GM19023 (cell line): ENCODE results near the gene PDLIM5.
"Not testable (repeated sequence)": the region's sequence is repeated elsewhere in the genome, so short reads cannot be mapped to it uniquely, and the experiment has no call there.

Experiments
- ATAC-seq: cut with Tn5 transposase; IDR thresholded peaks from one replicate; pipeline ENCODE4 v1.9.1; 2021; ENCODE audit warnings: mild to moderate bottlenecking, moderate library complexity; ENCODE audit not compliant: unreplicated experiment

PDLIM5 gene

DNA sequence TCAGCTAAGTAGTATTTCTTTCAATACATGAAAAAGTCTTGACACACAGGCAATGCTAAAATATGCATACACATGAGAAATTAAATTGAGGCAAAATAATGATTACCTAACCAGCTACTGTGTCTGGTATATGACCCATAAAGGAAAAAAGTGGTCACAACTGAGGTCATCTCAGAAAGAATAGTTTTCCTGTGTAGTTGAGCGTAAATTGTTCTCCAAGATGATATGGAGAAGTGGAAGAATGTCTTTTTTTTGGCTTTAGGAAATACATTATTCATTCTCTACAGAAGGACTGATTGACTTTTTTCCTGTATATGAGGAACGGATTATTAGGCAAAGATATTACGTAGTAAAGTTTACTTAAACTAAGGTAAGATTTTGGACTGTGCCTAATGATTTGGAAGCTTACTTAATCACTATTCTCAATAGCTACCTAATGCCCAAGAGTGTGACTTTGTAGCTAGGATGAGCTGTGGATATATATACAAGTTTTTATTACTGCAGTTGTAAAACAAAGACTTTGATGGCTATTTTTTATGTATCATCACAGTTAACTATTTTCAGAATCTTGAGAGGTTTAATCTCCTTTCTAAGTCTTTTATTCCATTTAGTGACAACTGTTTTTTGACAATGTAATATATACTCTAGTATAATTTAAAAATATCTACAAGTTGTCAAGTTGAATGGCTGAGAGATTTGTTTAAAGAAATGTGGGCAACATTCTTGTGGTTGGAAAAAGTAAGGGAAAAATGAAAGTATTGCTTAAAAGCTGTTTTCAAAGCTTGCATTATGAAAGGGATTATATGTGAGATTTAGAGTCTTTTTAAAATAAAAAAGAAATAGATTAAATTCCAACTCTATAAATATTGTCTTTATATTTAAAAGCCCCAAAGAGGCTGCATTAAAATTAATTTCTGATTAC lies 100.2 kb downstream of the PDLIM5 start:
- no peak for ATAC-seq

DNA sequence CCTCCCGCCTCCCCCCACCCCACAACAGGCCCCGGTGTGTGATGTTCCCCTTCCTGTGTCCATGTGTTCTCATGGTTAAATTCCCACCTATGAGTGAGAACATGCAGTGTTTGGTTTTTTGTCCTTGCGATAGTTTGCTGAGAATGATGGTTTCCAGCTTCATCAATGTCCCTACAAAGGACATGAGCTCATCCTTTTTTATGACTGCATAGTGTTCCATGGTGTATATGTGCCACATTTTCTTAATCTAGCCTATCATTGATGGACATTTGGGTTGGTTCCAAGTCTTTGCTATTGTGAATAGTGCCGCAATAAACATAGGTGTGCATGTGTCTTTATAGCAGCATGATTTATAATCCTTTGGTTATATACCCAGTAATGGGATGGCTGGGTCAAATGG lies 104.3 kb downstream of the PDLIM5 start:
- not testable (repeated sequence) for ATAC-seq

DNA sequence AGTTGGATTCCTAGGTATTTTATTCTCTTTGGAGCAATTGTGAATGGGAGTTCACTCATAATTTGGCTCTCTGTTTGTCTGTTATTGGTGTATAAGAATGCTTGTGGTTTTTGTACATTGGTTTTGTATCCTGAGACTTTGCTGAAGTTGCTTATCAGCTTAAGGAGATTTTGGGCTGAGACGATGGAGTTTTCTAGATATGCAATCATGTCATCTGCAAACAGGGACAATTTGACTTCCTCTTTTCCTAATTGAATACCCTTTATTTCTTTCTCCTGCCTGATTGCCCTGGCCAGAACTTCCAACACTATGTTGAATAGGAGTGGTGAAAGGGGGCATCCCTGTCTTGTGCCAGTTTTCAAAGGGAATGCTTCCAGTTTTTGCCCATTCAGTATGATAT lies 105.9 kb downstream of the PDLIM5 start:
- not testable (repeated sequence) for ATAC-seq

DNA sequence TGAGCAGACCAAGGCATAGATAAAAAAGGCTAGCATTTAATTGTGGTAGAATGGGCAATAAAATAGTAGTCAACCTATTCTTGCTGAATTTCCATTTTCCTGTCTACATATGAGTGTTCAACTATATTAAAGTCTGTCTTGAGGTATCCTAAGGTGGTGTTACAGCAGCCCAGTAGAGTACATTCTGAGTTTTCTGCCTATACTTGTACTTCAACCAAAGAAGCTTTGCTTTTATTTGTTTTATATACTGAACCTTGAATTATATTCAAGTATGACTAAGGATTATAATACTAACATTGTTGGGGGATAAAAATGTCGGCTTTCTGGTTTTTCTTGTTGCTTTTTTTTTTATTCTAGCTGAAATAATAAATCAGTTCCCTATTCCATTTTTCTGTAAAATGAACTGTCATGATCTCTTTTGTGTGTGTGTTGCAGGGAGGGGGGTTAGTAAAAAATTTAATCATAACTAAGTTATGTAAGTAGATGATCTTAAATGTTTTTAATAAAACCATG lies 106.7 kb downstream of the PDLIM5 start:
- no peak for ATAC-seq

DNA sequence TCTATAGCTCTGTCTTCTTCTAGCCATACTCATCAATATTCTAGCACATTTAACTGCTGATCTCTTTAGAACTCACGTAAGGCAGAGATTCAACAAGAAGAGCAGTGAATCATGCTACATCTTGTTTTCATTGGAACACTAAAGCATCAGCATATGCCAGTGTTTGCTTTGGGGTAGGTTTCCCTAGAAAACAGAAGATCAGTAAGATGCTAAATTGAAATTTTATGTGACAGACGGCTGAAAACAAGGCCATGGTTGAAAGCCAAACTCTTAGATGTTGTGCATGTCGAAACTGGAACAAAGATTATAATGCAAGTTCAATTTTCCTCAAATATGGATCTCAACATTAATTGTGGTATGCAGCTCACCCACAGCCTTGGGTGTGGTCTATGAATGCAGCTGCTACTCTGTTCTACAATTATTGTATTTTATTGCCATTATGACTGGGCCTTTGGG lies 107.6 kb downstream of the PDLIM5 start:
- ATAC-seq: no peak

DNA sequence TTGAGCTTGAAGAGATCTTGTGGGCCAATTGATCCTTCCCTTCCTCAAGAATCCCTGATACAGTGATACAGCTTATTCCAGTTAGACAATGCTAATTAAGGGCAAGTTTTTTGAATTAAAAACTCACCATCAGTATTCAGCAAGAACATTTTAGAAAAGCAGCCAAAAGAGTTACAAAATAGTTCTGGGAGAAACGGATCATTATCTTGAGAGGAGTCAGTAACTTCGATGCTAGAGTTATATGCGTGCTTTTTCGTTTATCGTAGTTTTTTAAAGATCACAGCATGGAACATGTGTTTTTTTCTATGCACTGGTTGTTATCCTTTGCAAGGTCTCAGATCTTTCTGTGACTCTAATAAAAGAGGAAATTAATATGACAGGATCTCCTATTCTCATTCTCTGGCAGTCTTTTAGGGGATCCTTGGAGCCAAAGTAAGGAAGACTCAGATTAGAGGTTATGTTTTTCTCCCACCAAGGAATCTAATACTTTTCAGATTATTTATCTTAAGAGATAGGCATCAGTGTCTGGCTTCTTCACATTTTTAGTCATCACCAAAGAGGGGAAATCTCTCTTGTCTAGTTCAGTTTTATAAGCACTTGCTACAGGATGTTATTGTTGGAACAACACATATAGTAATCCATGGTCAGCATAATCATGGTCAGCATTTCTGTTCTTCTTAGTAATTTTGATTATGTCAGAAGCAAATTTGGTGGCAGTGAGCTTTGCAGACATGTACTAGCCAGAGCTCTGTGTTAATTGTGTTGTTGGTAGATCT lies 109.7 kb downstream of the PDLIM5 start:
- ATAC-seq: no peak

DNA sequence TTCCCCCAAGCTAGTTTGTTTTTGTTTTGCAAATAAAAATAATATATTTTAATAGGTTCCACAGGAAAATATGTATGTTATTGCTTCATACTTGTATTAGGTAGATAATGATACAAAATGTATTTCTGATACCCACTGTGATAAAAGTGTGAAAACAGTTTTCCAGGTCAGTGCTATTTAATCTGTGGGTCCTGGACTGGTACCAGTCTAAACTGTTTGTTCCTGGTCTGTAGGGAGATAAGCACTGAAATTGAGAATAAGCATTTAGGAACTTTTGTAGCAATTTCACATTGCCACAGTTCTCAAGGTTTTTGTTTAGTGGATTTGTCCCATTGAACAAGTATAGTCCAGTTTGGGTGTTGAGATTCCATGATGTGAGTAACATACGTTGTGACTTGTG lies 110.5 kb downstream of the PDLIM5 start:
- ATAC-seq: no peak

DNA sequence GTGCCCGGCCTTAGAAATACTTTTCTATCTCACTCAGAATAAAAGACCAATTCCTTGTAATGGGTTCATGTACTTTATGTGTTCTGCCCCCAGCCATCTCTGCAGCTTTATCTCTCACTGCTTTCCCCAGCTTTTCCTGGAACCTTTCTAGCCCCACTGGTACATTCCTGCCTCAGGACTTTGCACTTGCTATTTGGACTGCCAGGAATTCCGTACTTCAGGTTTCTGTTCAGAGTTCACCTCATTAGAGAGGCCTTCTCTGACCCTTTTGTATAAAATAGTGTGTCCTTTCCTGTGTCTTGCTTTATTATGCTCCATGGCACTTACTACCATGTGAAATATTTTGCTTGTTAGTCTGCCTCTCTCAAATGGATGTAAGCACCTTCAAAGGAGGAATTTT lies 112.5 kb downstream of the PDLIM5 start:
- no peak for ATAC-seq

DNA sequence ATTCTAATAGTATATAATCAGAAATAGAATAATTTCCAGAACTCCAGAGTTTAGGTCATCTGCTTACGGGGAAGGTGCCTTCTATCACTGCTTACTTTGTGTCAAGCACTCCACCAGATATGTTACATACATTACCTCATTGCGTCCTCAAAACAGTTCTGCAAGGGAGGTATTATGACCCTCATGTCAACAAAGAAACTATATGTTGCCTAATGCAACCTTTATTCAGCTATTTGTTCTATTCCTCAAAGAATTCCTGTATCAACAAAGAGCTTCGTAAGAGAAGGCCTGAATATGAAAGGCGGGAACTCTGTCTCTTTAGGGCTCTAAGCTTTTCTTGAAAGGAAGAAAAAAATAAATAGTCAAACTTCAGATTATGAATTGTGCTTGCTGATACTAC lies 114.7 kb downstream of the PDLIM5 start:
- no peak for ATAC-seq

DNA sequence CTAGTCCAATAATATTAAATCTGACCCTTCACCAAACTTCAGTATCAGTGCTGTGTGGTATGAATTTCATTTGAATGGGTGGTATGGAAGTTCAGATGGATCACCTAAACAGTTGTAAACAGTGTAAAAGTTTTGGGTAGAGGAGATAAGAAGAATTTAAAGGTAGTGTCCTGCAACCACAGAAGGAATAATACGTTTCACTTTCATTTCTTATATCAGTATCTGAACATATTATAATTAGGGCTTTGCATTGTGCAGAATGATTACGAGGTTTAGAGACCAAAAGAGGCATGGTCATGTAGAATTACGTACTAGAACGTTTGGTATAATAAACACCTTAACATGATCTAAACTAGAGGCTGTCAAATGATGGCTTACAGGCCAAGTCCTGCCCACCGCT lies 116.1 kb downstream of the PDLIM5 start:
- ATAC-seq: peak; percentile 57

DNA sequence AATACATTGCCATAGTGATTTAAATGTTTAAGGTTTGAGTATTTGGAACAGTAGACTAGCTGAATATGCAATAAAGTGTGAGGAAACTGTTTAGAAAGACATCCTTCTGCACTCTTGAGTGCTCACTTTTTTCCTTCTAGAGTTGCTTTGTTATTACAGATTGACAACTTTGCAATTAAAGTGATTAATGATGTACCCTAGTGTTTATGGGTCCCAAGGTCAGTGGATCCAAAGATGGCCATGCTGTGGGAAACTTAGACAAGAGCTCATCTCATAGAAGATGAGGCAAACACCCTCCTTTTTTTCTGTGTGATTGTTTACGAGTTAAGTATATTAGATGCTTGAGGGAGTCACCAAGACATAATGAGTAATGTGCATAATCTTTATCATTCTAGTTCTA lies 118.8 kb downstream of the PDLIM5 start:
- no peak for ATAC-seq

DNA sequence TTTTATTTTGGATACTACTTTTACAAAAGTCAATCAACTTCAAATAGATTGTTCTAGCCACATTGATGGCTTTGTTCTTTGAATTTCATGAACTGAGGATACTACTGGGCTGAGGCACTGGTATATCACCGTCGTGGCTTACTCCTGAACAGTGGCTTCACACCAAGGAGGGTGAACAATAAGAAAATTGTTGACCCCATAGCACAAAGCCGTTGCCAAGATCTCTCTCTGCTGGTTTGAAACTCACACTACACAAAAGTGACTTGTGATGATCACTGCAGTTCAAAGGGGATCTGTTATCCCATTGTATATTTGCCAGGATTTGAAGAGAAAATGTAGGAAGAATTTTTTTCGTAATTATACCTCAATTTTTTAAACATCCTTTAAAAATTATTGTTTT lies 119.6 kb downstream of the PDLIM5 start:
- no peak for ATAC-seq

DNA sequence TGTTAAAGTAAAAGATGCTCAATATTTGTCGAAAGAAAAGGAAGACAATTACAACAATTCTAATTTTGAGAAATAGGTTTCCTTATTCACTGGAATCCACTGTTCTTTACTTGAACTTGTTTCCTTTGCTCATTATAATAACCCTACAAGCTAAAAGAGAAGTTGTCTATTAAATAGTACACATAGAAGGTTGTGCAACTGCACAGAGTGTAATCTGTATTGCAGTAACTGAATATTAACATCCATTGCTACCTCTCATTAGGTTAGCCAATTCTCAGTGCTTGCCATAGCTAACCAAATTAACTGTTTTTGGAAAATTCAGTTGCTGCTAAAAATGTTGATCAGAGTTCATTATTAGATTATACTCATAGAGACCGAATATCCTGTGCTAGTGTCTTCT lies 120.0 kb downstream of the PDLIM5 start:
- no peak for ATAC-seq

DNA sequence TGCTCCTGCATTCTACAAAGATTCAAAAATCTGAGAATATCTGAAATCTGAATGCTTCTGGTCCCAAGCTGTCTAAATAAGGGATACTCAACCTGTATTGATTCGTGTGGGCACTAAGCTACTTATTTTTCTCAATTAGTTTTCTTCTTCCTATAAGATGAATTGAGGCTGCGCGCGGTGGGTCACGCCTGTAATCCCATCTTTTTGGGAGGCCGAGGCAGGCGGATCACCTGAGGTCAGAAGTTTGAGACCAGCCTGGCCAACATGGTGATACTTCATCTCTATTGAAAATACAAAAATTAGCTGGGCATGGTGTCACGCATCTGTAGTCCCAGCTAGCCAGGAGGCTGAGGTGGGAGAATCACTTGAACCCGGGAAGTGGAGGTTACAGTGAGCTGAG lies 122.3 kb downstream of the PDLIM5 start:
- ATAC-seq: no peak

DNA sequence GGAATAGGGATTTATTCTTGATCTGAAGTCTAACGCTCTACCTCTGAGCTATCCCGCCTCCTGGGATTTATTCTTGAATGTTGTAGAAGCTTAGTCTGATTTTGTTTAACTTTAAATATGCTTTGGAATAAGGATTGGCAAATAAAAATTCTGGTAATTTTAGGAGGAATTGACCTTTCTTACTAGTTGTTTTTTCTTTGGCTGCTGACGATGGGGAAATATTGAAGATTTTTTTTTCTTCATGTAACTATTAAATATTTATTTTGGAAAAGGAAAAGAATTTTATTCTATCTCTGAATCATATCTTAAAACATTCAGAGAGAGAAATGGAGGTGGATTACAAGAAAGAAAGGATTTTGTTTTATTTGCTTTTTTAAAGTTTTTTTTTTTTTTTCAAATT lies 122.9 kb downstream of the PDLIM5 start:
- no peak for ATAC-seq

DNA sequence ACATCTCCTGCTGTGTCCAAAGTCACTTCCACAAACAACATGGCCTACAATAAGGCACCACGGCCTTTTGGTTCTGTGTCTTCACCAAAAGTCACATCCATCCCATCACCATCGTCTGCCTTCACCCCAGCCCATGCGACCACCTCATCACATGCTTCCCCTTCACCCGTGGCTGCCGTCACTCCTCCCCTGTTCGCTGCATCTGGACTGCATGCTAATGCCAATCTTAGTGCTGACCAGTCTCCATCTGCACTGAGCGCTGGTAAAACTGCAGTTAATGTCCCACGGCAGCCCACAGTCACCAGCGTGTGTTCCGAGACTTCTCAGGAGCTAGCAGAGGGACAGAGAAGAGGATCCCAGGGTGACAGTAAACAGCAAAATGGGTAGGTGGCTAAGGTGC lies 123.9 kb downstream of the PDLIM5 start:
- no peak for ATAC-seq

DNA sequence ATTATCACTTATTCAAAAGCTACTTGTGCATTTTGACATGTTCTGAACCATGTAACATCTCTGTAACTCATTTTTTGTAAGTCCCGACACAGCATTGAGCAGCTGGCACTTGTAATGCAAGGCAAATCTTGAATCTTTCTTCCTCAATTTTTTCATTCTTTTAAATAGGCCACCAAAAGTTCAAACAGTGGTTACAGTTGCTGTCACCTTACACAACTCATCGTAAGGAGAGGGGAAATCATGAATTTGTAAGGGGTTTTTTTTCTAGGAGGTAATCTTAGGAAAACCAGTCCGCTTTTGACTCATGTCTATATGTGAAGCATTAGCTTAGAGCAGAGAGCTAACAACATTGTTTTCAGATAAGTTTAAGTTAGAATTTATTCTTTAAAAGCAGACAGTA lies 124.5 kb downstream of the PDLIM5 start:
- ATAC-seq: no peak

DNA sequence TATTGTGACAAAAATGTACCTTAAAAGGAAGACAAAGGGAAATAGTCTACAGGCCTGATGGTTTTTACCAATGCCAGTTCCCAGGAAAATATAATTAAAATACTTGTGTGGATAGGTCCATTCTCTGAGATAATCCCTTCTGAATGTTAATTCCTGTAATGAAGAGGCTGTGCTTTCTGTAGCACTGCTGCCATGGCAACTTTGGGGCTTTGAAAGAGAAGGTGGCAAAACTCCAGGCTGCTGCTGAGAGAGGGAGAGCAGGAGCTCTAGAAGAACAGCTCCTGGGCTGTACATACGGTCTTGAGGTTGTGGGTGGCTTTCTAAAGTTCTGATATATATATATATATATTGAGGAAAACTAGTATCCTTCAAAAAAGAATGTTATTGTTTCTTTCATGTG lies 125.4 kb downstream of the PDLIM5 start:
- no peak for ATAC-seq

DNA sequence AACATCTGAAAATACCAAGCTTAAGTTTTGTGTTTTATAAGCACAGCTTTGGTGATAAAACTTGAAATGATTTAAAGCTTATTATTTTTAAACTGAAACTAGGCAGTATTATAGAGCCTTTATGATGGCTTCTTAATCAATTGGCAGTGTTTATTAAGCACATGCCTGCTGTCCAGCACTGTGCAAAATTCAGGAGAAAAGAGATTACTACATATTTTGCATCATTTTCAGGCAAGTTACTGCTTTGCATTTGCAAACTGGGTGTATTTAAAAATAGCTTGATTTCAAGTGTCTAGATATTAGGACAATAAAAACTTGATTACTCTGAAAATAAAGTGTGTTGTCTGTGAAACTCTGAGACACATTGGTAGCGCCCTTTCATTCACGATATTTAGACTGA lies 126.5 kb downstream of the PDLIM5 start:
- no peak for ATAC-seq

DNA sequence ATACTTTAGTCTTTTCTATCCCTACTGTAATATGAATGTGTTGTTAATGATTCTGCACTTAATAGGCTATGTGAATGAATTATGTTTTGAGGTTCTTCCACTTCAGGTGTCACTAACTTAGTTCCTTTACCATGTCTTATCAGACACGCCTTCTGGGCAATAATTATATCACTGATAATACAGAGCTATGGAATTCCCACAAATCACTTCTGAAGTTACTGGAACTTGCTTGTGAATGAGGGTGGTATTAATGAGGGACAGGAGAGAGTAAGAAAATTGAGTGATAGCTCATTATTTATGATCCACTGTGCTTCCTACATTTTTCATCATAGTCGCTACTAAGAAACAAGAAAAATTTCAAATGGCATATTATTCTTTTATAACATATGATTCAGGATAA lies 130.0 kb downstream of the PDLIM5 start:
- ATAC-seq: no peak

DNA sequence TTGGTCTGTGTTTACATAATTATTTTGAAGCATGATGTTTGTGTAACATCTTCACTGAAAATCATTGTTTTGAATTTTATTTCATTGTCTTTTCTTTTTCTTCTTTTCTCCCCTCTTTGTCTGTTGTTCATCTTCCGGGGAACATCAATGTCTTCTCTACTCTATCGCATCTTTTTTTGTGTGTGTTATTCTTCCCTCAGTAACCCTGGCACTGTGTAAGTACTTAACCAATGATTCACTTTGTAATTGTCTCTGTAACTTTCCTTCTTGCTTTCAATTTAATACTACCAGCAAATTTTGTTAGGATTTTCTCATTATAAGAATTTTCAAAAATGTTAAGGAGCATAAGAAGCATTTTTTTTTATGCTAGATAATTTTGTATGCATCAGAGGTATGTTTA lies 130.8 kb downstream of the PDLIM5 start:
- no peak for ATAC-seq
